Mesenteric fat pad (tissue), 1 donor: ENCODE results near the gene SLC46A2. TPM values are rescaled to one million over a fixed set of nuclear protein-coding genes. Genes with fewer than 3 reads are reported as not detected.

Experiments
- DNase-seq: peaks from one replicate; pipeline ENCODE4 v3.0.0-alpha.2; 2020; ENCODE audit warnings: low spot score
- long read RNA-seq: library from polyadenylated mRNA; unstranded; transcript quantifications from one replicate; pipeline ENCODE4 v2.0.0, GENCODE V29; 2020
- total RNA-seq: library from RNA; stranded (reverse); fragmentation: NEBNext Ultra II Directional; extraction: Animal tissue kit (Norgen Biotek cat#: 25700); gene quantifications from one replicate; pipeline ENCODE4 v1.2.1, GENCODE V29; 2021
- donor health status: DM: yes; HTN: yes; CAD: no.

Gene SLC46A2
- total RNA-seq: 0.35 TPM
- long read RNA-seq: 0 reads

- peak; percentile 83 for DNase-seq
Measured at GRCh38 chr9:112890106-112891081, at the start of gene SLC46A2. SLC46A2 (minus strand) TSS chr9:112890876; CDS start chr9:112890681, 195 bp downstream.

- DNase-seq: no peak
Measured at GRCh38 chr9:112939418-112939817, 48.7 kb upstream of the SLC46A2 start.

- DNase-seq: no peak
Measured at GRCh38 chr9:112933696-112934095, 43.0 kb upstream of the SLC46A2 start.

- no peak for DNase-seq
Measured at GRCh38 chr9:112925058-112925641, 34.5 kb upstream of the SLC46A2 start.

- no peak for DNase-seq
Measured at GRCh38 chr9:112921549-112921948, 30.9 kb upstream of the SLC46A2 start.

- DNase-seq: no peak
Measured at GRCh38 chr9:112917987-112918362, 27.3 kb upstream of the SLC46A2 start.

GRCh38 chr9:112917047-112917986 is 26.6 kb upstream of the SLC46A2 start:
- no peak for DNase-seq

- no peak for DNase-seq
Measured at GRCh38 chr9:112914524-112914923, 23.8 kb upstream of the SLC46A2 start.

- DNase-seq: no peak
Measured at GRCh38 chr9:112913326-112913725, 22.6 kb upstream of the SLC46A2 start.

- DNase-seq: no peak
Measured at GRCh38 chr9:112912636-112913035, 22.0 kb upstream of the SLC46A2 start.

GRCh38 chr9:112911736-112912135 is 21.1 kb upstream of the SLC46A2 start:
- no peak for DNase-seq

GRCh38 chr9:112905084-112905483 is 14.4 kb upstream of the SLC46A2 start:
- DNase-seq: no peak

GRCh38 chr9:112900901-112901300 is 10.2 kb upstream of the SLC46A2 start:
- DNase-seq: no peak

- no peak for DNase-seq
Measured at GRCh38 chr9:112900488-112900887, 9.8 kb upstream of the SLC46A2 start.

- no peak for DNase-seq
Measured at GRCh38 chr9:112898872-112899311, 8.2 kb upstream of the SLC46A2 start.

- DNase-seq: no peak
Measured at GRCh38 chr9:112896131-112896530, 5.5 kb upstream of the SLC46A2 start.

- no peak for DNase-seq
Measured at GRCh38 chr9:112894699-112895098, 4.0 kb upstream of the SLC46A2 start.

- no peak for DNase-seq
Measured at GRCh38 chr9:112894041-112894440, 3.4 kb upstream of the SLC46A2 start.

GRCh38 chr9:112892981-112893380 is 2.3 kb upstream of the SLC46A2 start:
- DNase-seq: no peak

- DNase-seq: peak; percentile 35
Measured at GRCh38 chr9:112891521-112891920, 845 bp upstream of the SLC46A2 start.

GRCh38 chr9:112887381-112887780 is 3.3 kb downstream of the SLC46A2 start:
- DNase-seq: peak; percentile 62
